ENCODE measurements around the gene CCDC157. TPM values are rescaled to one million over a fixed set of nuclear protein-coding genes. Genes with fewer than 3 reads are reported as not detected.

CCDC157 gene
- total and polyA plus RNA-seq, 3 experiments from 2014 or later = 1.4 to 2.9 (median 2.7) TPM

DNA sequence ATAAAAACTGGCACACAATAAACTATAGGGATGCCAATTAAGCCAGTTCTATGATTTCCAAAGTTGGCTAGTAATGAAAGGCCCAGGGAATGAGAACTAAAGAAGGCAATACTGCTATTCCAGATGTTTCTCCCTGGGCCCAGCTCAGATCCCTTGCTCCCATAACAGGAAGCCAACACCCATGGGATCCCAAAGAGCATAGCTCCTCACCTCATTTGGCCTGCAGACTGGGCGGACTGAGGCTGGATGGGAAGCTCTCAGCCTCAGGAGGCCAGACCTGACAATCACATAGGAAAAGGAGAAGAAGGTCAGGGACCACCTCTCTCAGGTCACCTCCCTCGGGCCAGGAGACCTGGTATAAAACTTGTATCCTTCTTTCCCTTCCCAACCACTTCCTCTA is 35.3 kb upstream of the CCDC157 start:
- H3K4me3 ChIP-seq (ENCODE audit: low read length) = no peak overlapping the region
- H3K9me3 Mint-ChIP-seq = no peaks in the 10 kb centered on the region
- peaks cover 0 to 61% (median 8%) of the 10 kb centered on the region in 3 donors for H3K36me3 Mint-ChIP-seq
- no peak overlapping the region for H3K27ac ChIP-seq (ENCODE audit: low read depth, low read length)
- peaks cover 94% of the 10 kb centered on the region for H3K4me1 ChIP-seq (ENCODE audit: insufficient read depth, low read length)
- ChIA-PET POLR2A (interaction anchor here (7.0 kb wide), 1 partner anchor 16 kb away, joined by 71 read pairs; no protein-coding TSS in a partner anchor), CTCF (interaction anchor here (1.0 to 6.2 kb wide), 4 partner anchors 11 to 54 kb away, joined by 3 to 53 read pairs (median 4); partner anchors contain the start of gene CASTOR1)
- H3K4me1 Mint-ChIP-seq = peaks cover 83 to 93% (median 93%) of the 10 kb centered on the region in 3 donors
- H3K27me3 ChIP-seq (ENCODE audit: insufficient read depth, low read length, poor library complexity, severe bottlenecking) = no peaks in the 10 kb centered on the region
- H3K27ac Mint-ChIP-seq = peak overlapping the region in 7 of 8 donors; percentile 50 to 81 (median 73)
- no peak for DNase-seq
- H3K27me3 Mint-ChIP-seq = no peaks in the 10 kb centered on the region
- peaks cover 13% of the 10 kb centered on the region for H3K36me3 ChIP-seq (ENCODE audit: insufficient read depth, low read length)
- H3K9me3 ChIP-seq (ENCODE audit: low read length) = no peaks in the 10 kb centered on the region
- peak overlapping the region in 4 of 7 donors; percentile 20 to 78 (median 24) for H3K4me3 Mint-ChIP-seq

GRCh38 chr22:30323246-30323645 is 33.6 kb upstream of the CCDC157 start:
- Mint-ChIP-seq H3K4me3 (peak overlapping the region; percentile 33 to 93 (median 90)), H3K4me1 (peaks cover 77 to 86% (median 86%) of the 10 kb centered on the region in 3 donors), H3K27me3 (no peaks in the 10 kb centered on the region), H3K9me3 (no peaks in the 10 kb centered on the region), H3K36me3 (peaks cover 0 to 51% (median 8%) of the 10 kb centered on the region in 3 donors), H3K27ac (peak overlapping the region in 5 of 8 donors; percentile 6 to 85 (median 68))
- Histone ChIP-seq H3K4me3 (ENCODE audit: low read length) (no peak overlapping the region), H3K27me3 (ENCODE audit: insufficient read depth, low read length, poor library complexity, severe bottlenecking) (no peaks in the 10 kb centered on the region), H3K9me3 (ENCODE audit: low read length) (no peaks in the 10 kb centered on the region), H3K27ac (ENCODE audit: low read depth, low read length) (no peak overlapping the region), H3K36me3 (ENCODE audit: insufficient read depth, low read length) (peaks cover 13% of the 10 kb centered on the region), H3K4me1 (ENCODE audit: insufficient read depth, low read length) (peaks cover 87% of the 10 kb centered on the region)
- ChIA-PET POLR2A (interaction anchor here (1.0 to 7.0 kb wide), 3 partner anchors 18 to 35 kb away, joined by 4 to 71 read pairs (median 7); partner anchors contain the start of gene CASTOR1), CTCF (interaction anchor here (0.7 to 7.6 kb wide), 3 partner anchors 15 to 113 kb away, joined by 4 to 53 read pairs (median 45); partner anchors contain the start of gene CASTOR1)
- DNase-seq = no peak

DNA sequence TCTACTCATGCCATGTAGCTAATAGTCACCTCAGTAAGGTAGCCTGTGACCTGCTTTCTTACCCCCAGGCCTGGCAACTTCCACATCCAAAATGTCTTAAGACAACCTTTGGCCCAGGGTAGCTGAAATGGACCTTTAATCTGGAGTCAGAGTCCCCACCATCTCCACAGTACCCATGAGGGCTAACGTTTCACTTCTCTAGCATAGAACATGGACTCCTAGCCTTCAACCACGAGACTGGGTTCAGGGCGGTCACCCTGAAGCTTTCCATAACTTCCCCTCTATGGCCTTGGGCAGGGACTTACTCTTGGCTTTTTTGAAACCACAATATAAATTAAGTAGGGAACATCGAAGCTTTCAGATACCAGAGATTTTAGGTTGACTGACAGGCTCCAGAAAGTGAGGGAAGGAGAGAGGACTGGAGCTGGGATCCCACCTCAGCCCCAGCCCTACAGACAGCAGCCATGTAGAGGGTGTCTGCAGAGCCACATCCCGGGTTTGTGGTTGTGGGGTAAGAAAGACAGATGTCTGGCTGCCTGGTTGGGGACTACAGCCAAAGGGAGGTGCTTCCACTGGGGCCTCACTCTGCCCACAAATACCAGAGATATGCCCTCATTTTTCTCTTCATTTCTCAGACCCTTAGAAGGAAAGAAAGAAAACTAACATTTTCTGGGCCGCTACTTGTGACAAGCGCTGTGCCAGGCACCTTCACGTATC is 32.6 kb upstream of the CCDC157 start:
- Histone ChIP-seq H3K9me3 (ENCODE audit: low read length) (no peaks in the 10 kb centered on the region), H3K36me3 (ENCODE audit: insufficient read depth, low read length) (peaks cover 13% of the 10 kb centered on the region), H3K27ac (ENCODE audit: low read depth, low read length) (no peak overlapping the region), H3K4me3 (ENCODE audit: low read length) (peak overlapping the region; percentile 86), H3K27me3 (ENCODE audit: insufficient read depth, low read length, poor library complexity, severe bottlenecking) (no peaks in the 10 kb centered on the region), H3K4me1 (ENCODE audit: insufficient read depth, low read length) (peaks cover 77% of the 10 kb centered on the region)
- Mint-ChIP-seq H3K36me3 (peaks cover 0 to 47% (median 3%) of the 10 kb centered on the region in 3 donors), H3K4me3 (peak overlapping the region; percentile 86 to 95 (median 91)), H3K27ac (peak overlapping the region; percentile 36 to 92 (median 83)), H3K4me1 (peaks cover 68 to 77% (median 77%) of the 10 kb centered on the region in 3 donors), H3K27me3 (no peaks in the 10 kb centered on the region), H3K9me3 (no peaks in the 10 kb centered on the region)
- ChIA-PET POLR2A (interaction anchor here (1.0 to 7.0 kb wide), 4 partner anchors 10 to 36 kb away, joined by 4 to 71 read pairs (median 6); partner anchors contain the start of gene CASTOR1), CTCF (interaction anchor here (1.6 to 7.6 kb wide), 3 partner anchors 16 to 62 kb away, joined by 4 to 53 read pairs (median 45); partner anchors contain the start of gene CASTOR1)
- DNase-seq = peak in 4 of 5 donors; percentile 27 to 63 (median 52)

DNA sequence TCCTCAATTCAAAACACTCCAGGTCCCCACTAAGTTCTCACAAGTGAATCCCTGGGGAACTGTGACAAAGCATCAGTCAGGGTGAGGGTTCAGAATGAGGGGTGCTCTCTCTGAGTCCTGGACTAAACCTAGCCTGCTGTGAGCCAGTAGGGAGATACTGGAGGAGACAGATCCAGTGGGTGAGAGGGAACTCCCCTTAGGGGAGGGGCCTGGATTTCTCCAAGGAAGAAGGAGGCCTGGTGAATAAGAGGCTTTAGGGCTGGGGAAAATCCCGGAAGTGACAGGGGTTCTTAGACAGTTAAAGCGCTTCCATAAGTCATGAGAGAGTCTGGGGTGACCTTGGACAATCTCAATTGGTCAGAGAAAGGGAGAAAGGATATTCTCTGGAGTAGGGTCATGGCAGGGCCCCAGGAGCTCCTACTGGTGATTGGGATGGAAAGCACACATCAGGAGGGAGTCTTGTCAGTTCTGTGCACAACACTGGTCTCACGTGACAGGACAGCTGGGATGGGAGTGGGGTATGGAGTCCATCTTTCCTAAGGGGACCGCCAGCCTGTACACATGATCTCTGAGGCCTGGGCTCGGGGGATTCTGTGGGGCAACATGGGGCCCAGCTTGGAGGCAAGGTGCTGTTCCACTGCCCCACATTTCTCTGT is 31.6 kb upstream of the CCDC157 start:
- DNase-seq = no peak
- peak overlapping the region; percentile 67 for H3K27ac ChIP-seq (ENCODE audit: low read depth, low read length)
- peak overlapping the region; percentile 74 to 95 (median 88) for H3K27ac Mint-ChIP-seq
- H3K4me3 ChIP-seq (ENCODE audit: low read length) = peak overlapping the region; percentile 86
- H3K4me1 ChIP-seq (ENCODE audit: insufficient read depth, low read length) = peaks cover 67% of the 10 kb centered on the region
- CTCF ChIA-PET = interaction anchor here (0.7 to 7.6 kb wide), 5 partner anchors 12 to 61 kb away, joined by 3 to 53 read pairs (median 7); partner anchors contain the start of genes CASTOR1, CCDC157 and SF3A1
- no peaks in the 10 kb centered on the region for H3K9me3 Mint-ChIP-seq
- no peaks in the 10 kb centered on the region for H3K9me3 ChIP-seq (ENCODE audit: low read length)
- peak overlapping the region; percentile 86 to 95 (median 91) for H3K4me3 Mint-ChIP-seq
- H3K4me1 Mint-ChIP-seq = peaks cover 58 to 67% (median 67%) of the 10 kb centered on the region in 3 donors
- H3K27me3 Mint-ChIP-seq = no peaks in the 10 kb centered on the region
- no peaks in the 10 kb centered on the region for H3K27me3 ChIP-seq (ENCODE audit: insufficient read depth, low read length, poor library complexity, severe bottlenecking)
- POLR2A ChIA-PET = interaction anchor here (0.9 to 7.0 kb wide), 5 partner anchors 8 to 36 kb away, joined by 3 to 71 read pairs (median 26); partner anchors contain the start of genes CASTOR1, CCDC157 and SF3A1
- H3K36me3 Mint-ChIP-seq = peaks cover 0 to 41% (median 3%) of the 10 kb centered on the region in 3 donors
- peaks cover 3% of the 10 kb centered on the region for H3K36me3 ChIP-seq (ENCODE audit: insufficient read depth, low read length)

DNA sequence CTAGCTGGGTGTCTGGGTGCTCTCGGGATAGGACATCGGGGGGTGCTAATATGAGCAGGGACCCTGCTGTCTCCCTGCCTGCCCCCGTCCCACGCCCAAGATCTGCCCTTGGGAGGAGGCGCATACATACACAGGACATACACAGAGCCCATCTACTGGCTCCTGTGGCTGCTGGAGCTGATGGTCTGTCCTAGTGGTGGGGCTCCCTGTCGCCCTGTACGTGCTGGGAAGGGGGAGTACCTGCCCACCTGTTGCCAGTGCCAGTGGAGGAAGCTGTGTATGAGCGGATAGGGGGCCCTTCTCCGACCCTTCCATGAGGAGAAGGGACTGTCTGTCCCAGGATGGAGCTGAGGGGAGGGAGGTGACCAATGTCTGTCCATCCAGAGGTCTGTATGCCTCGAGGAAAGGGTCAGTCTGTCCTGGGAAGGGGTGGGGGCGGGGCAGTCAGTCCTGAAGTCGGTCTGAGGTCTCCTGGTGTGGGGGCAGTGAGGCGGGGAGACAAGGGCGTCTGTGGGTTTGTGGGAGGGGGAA is 31.0 kb upstream of the CCDC157 start:
- H3K4me1 ChIP-seq (ENCODE audit: insufficient read depth, low read length) = peaks cover 61% of the 10 kb centered on the region
- POLR2A ChIA-PET = interaction anchor here (0.9 to 7.0 kb wide), 4 partner anchors 9 to 36 kb away, joined by 3 to 71 read pairs (median 36); partner anchors contain the start of genes CASTOR1, CCDC157 and SF3A1
- H3K36me3 Mint-ChIP-seq = peaks cover 0 to 40% (median 5%) of the 10 kb centered on the region in 3 donors

DNA sequence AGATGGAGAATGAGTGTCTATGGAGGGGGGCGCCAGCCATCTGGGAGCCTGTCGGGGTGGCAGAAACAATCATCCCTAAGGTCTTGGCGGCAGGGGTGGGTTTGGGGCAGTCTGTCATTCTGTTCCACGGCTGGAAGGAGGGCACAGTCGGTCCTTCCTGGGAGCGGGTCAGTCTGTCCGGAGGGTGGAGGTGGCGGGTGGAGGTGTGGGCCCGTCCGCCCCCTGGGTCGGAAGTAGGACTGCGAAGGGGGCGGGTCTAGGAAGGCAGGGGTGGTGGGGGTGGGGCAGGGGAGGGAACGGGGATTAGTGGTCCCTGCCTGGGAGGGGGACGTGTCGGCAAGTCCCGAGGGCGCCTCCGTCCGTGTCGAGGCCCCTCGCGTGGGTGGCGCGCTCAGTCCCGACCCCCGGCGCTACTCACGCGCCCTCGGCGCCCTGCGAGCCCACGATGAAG is 30.5 kb upstream of the CCDC157 start:
- Histone ChIP-seq H3K4me3 (ENCODE audit: low read length) (peak overlapping the region; percentile 86), H3K36me3 (ENCODE audit: insufficient read depth, low read length) (no peaks in the 10 kb centered on the region), H3K27me3 (ENCODE audit: insufficient read depth, low read length, poor library complexity, severe bottlenecking) (no peaks in the 10 kb centered on the region), H3K27ac (ENCODE audit: low read depth, low read length) (peak overlapping the region; percentile 67), H3K9me3 (ENCODE audit: low read length) (no peaks in the 10 kb centered on the region), H3K4me1 (ENCODE audit: insufficient read depth, low read length) (peaks cover 56% of the 10 kb centered on the region)
- no peaks in the 10 kb centered on the region for H3K9me3 Mint-ChIP-seq
- ChIA-PET CTCF (interaction anchor here (0.9 to 7.6 kb wide), 6 partner anchors 9 to 63 kb away, joined by 4 to 53 read pairs (median 6); partner anchors contain the start of gene CASTOR1), POLR2A (interaction anchor here (0.9 to 7.0 kb wide), 10 partner anchors 9 to 966 kb away, joined by 3 to 71 read pairs (median 7); partner anchors contain the start of genes CASTOR1, CCDC157, PIK3IP1 and SF3A1)
- H3K27ac Mint-ChIP-seq = peak overlapping the region; percentile 37 to 90 (median 83)
- peaks cover 0 to 38% (median 6%) of the 10 kb centered on the region in 3 donors for H3K36me3 Mint-ChIP-seq
- H3K4me3 Mint-ChIP-seq = peak overlapping the region; percentile 86 to 95 (median 91)
- peaks cover 47 to 56% (median 56%) of the 10 kb centered on the region in 3 donors for H3K4me1 Mint-ChIP-seq
- H3K27me3 Mint-ChIP-seq = no peaks in the 10 kb centered on the region
- DNase-seq = peak in 3 of 5 donors; percentile 24 to 60 (median 25)

More for the DNA sequence above, 31.0 kb upstream of the CCDC157 start:
- Mint-ChIP-seq H3K27ac (peak overlapping the region; percentile 74 to 92 (median 86)), H3K4me3 (peak overlapping the region; percentile 86 to 95 (median 91)), H3K9me3 (no peaks in the 10 kb centered on the region), H3K4me1 (peaks cover 52 to 61% (median 61%) of the 10 kb centered on the region in 3 donors), H3K27me3 (no peaks in the 10 kb centered on the region)
- Histone ChIP-seq H3K27me3 (ENCODE audit: insufficient read depth, low read length, poor library complexity, severe bottlenecking) (no peaks in the 10 kb centered on the region), H3K4me3 (ENCODE audit: low read length) (peak overlapping the region; percentile 86), H3K36me3 (ENCODE audit: insufficient read depth, low read length) (peaks cover 1% of the 10 kb centered on the region), H3K27ac (ENCODE audit: low read depth, low read length) (peak overlapping the region; percentile 67), H3K9me3 (ENCODE audit: low read length) (no peaks in the 10 kb centered on the region)
- CTCF ChIA-PET = interaction anchor here (1.9 to 7.6 kb wide), 3 partner anchors 12 to 37 kb away, joined by 7 to 53 read pairs (median 45); partner anchors contain the start of gene CASTOR1
- DNase-seq = no peak

Measured in CD8-positive, alpha-beta memory T cell (primary cell).